CD8-positive, alpha-beta memory T cell (primary cell): ENCODE measurements around the gene TRMU. TPM values are rescaled to one million over a fixed set of nuclear protein-coding genes. Genes with fewer than 3 reads are reported as not detected.

Experiments
- CTCF ChIA-PET: fragments of 350-600 bp; sonication (Branson Sonifier 250); formaldehyde crosslinking; loops from one replicate; lab custom pipeline; 2021; ENCODE audit warnings: antibody characterized with exemption; lab: Charles Lee
- POLR2A ChIA-PET: fragments of 350-600 bp; sonication (Branson Sonifier 250); formaldehyde crosslinking; loops from one replicate; lab custom pipeline; 2021; ENCODE audit warnings: antibody characterized with exemption; lab: Charles Lee
- DNase-seq, 5 donors: peaks; one replicate each; pipeline versions ENCODE4 v3.0.0 to v3.0.0-alpha.2; 2020 to 2022; ENCODE audit warnings: mixed read lengths in 1 of 5
- H3K27ac ChIP-seq: one replicate; pipeline ENCODE4 v1.7.0; 2013; ENCODE audit warnings: low read depth, mild to moderate bottlenecking, low read length, moderate library complexity
- H3K27me3 ChIP-seq: 2 replicates; pipeline ENCODE4 v1.7.0; 2013; ENCODE audit warnings: low read length, mild to moderate bottlenecking; ENCODE audit not compliant: insufficient read depth, poor library complexity, severe bottlenecking
- H3K36me3 ChIP-seq: 2 replicates; pipeline ENCODE4 v1.7.0; 2013; ENCODE audit warnings: mild to moderate bottlenecking, low read length, moderate library complexity; ENCODE audit not compliant: insufficient read depth
- H3K4me1 ChIP-seq: 2 replicates; pipeline ENCODE4 v1.7.0; 2013; ENCODE audit warnings: mild to moderate bottlenecking, low read length, moderate library complexity; ENCODE audit not compliant: insufficient read depth
- H3K4me3 ChIP-seq: 2 replicates; pipeline ENCODE4 v1.7.0; 2013; ENCODE audit warnings: mild to moderate bottlenecking, low read length
- H3K9me3 ChIP-seq: 2 replicates; pipeline ENCODE4 v1.7.0; 2013; ENCODE audit warnings: mild to moderate bottlenecking, low read length
- H3K27ac Mint-ChIP-seq, 8 donors: one replicate each; pipeline ENCODE4 v1.8.0; 2020 to 2021; ENCODE audit warnings: mixed read lengths in 8 of 8, mild to moderate bottlenecking in 6 of 8, inconsistent platforms in 3 of 8, moderate library complexity in 3 of 8
- H3K27me3 Mint-ChIP-seq, 2 donors: one replicate each; pipeline ENCODE4 v1.8.0; 2020 to 2021; ENCODE audit warnings: mixed read lengths in 2 of 2, mild to moderate bottlenecking in 1 of 2, moderate library complexity in 1 of 2
- H3K36me3 Mint-ChIP-seq, 3 donors: one replicate each; pipeline ENCODE4 v1.8.0; 2020 to 2021; ENCODE audit warnings: mixed read lengths in 3 of 3, inconsistent platforms in 1 of 3, mild to moderate bottlenecking in 1 of 3
- H3K4me1 Mint-ChIP-seq, 3 donors: one replicate each; pipeline ENCODE4 v1.8.0; 2020 to 2021; ENCODE audit warnings: mixed read lengths in 3 of 3, inconsistent platforms in 1 of 3, mild to moderate bottlenecking in 1 of 3
- H3K4me3 Mint-ChIP-seq, 7 donors: one replicate each; pipeline ENCODE4 v1.8.0; 2020 to 2021; ENCODE audit warnings: mixed read lengths in 7 of 7, mild to moderate bottlenecking in 6 of 7, moderate library complexity in 4 of 7, inconsistent platforms in 2 of 7
- H3K9me3 Mint-ChIP-seq, 5 donors: one replicate each; pipeline ENCODE4 v1.8.0; 2020 to 2022; ENCODE audit warnings: mixed read lengths in 5 of 5, mild to moderate bottlenecking in 3 of 5, moderate library complexity in 2 of 5, inconsistent platforms in 1 of 5
- polyA plus RNA-seq: library from polyadenylated mRNA; unstranded; fragments of 300-500 nt; fragmentation: Illumina TruSeq; gene quantifications from one replicate; pipeline ENCODE4 v1.2.3, GENCODE V29; 2021
- total RNA-seq, 2 experiments: library from RNA; stranded (reverse); gene quantifications; one replicate each; pipeline ENCODE4 v1.2.3, GENCODE V29; 2021

TRMU gene
- total and polyA plus RNA-seq, 3 experiments from 2014 or later: 13.3 to 69.5 (median 68.9) TPM

GRCh38 chr22:46296257-46297150, 39.0 kb upstream of the TRMU start, which contains the start of gene GTSE1:
GTSE1 (plus strand) TSS chr22:46296870; CDS start chr22:46297401, 531 bp downstream.
- Histone ChIP-seq H3K4me1 (peaks cover 20% of the 10 kb centered on the region), H3K27me3 (no peaks in the 10 kb centered on the region), H3K27ac (peak within 1 kb of the TSS; percentile 90), H3K36me3 (no peaks in the 10 kb centered on the region), H3K4me3 (peak within 1 kb of the TSS; percentile 85), H3K9me3 (no peaks in the 10 kb centered on the region)
- H3K36me3 Mint-ChIP-seq: peaks cover 0 to 12% (median 2%) of the 10 kb centered on the region in 3 donors
- peaks cover 0 to 3% (median 2%) of the 10 kb centered on the region in 5 donors for H3K9me3 Mint-ChIP-seq
- DNase-seq: peak; percentile 95 to 99 (median 96)
- ChIA-PET CTCF (interaction anchor here (0.6 to 2.7 kb wide), 17 partner anchors 10 to 290 kb away, joined by 3 to 30 read pairs (median 3); partner anchors contain the start of gene CDPF1), POLR2A (interaction anchor here (0.6 to 2.4 kb wide), 6 partner anchors 16 to 495 kb away, joined by 3 to 12 read pairs (median 4); partner anchors contain the start of genes CDPF1 and PPARA)
- H3K4me1 Mint-ChIP-seq: peaks cover 23 to 30% (median 29%) of the 10 kb centered on the region in 3 donors
- H3K27ac Mint-ChIP-seq: peak within 1 kb of the TSS; percentile 88 to 100 (median 96)
- peaks cover 0 to 4% of the 10 kb centered on the region in 2 donors for H3K27me3 Mint-ChIP-seq
- peak within 1 kb of the TSS; percentile 83 to 97 (median 88) for H3K4me3 Mint-ChIP-seq

- Histone ChIP-seq H3K27ac (no peak overlapping the region), H3K9me3 (no peaks in the 10 kb centered on the region), H3K4me1 (peaks cover 20% of the 10 kb centered on the region), H3K36me3 (no peaks in the 10 kb centered on the region), H3K27me3 (no peaks in the 10 kb centered on the region), H3K4me3 (peak overlapping the region; percentile 56)
- H3K27ac Mint-ChIP-seq: peak overlapping the region in 6 of 8 donors; percentile 18 to 88 (median 69)
- peaks cover 0 to 9% (median 0%) of the 10 kb centered on the region in 3 donors for H3K36me3 Mint-ChIP-seq
- peak overlapping the region; percentile 79 to 92 (median 84) for H3K4me3 Mint-ChIP-seq
- H3K27me3 Mint-ChIP-seq: peaks cover 0 to 4% of the 10 kb centered on the region in 2 donors
- ChIA-PET CTCF (interaction anchor here (1.4 to 2.7 kb wide), 3 partner anchors 10 to 175 kb away, joined by 3 to 30 read pairs (median 12); partner anchors contain the start of gene CDPF1), POLR2A (interaction anchor here (1.9 to 2.4 kb wide), 2 partner anchors 21 to 47 kb away, joined by 6 to 12 read pairs; partner anchors contain the start of gene CDPF1)
- peaks cover 23 to 30% (median 29%) of the 10 kb centered on the region in 3 donors for H3K4me1 Mint-ChIP-seq
- peaks cover 0 to 2% (median under 1%) of the 10 kb centered on the region in 5 donors for H3K9me3 Mint-ChIP-seq
- no peak for DNase-seq
These were observed 38.2 kb upstream of the TRMU start for GRCh38 chr22:46297151-46297812.

GRCh38 chr22:46299101-46299500, 36.4 kb upstream of the TRMU start:
- H3K27ac ChIP-seq: no peak overlapping the region
- H3K4me1 ChIP-seq: peaks cover 20% of the 10 kb centered on the region
- no peaks in the 10 kb centered on the region for H3K27me3 ChIP-seq
- CTCF ChIA-PET: interaction anchor here (1.1 kb wide), 1 partner anchor 177 kb away, joined by 3 read pairs; no protein-coding TSS in a partner anchor
- no peaks in the 10 kb centered on the region for H3K9me3 ChIP-seq
- H3K4me3 ChIP-seq: no peak overlapping the region
- DNase-seq: no peak
- peak overlapping the region in 2 of 8 donors; percentile 21 to 29 for H3K27ac Mint-ChIP-seq
- POLR2A ChIA-PET: no interaction called here
- peak overlapping the region in 3 of 7 donors; percentile 8 to 26 (median 15) for H3K4me3 Mint-ChIP-seq
- no peaks in the 10 kb centered on the region for H3K9me3 Mint-ChIP-seq
- peaks cover 0 to 6% of the 10 kb centered on the region in 2 donors for H3K27me3 Mint-ChIP-seq
- peaks cover 0 to 2% (median 0%) of the 10 kb centered on the region in 3 donors for H3K36me3 Mint-ChIP-seq
- peaks cover 18 to 29% (median 25%) of the 10 kb centered on the region in 3 donors for H3K4me1 Mint-ChIP-seq
- no peaks in the 10 kb centered on the region for H3K36me3 ChIP-seq

- ChIA-PET POLR2A (no interaction called here), CTCF (interaction anchor here (0.9 kb wide), 1 partner anchor 294 kb away, joined by 3 read pairs; no protein-coding TSS in a partner anchor)
- DNase-seq: no peak
- H3K4me3 ChIP-seq: no peak overlapping the region
- peak overlapping the region in 1 of 7 donors; percentile 6 for H3K4me3 Mint-ChIP-seq
- no peaks in the 10 kb centered on the region for H3K36me3 ChIP-seq
- H3K27me3 Mint-ChIP-seq: peaks cover 0 to 6% of the 10 kb centered on the region in 2 donors
- peaks cover 18% of the 10 kb centered on the region for H3K4me1 ChIP-seq
- H3K36me3 Mint-ChIP-seq: peaks cover 0 to 2% (median 0%) of the 10 kb centered on the region in 3 donors
- H3K9me3 Mint-ChIP-seq: no peaks in the 10 kb centered on the region
- peaks cover 14 to 23% (median 19%) of the 10 kb centered on the region in 3 donors for H3K4me1 Mint-ChIP-seq
- no peaks in the 10 kb centered on the region for H3K27me3 ChIP-seq
- H3K9me3 ChIP-seq: no peaks in the 10 kb centered on the region
- no peak overlapping the region for H3K27ac ChIP-seq
- peak overlapping the region in 1 of 8 donors; percentile 68 for H3K27ac Mint-ChIP-seq
These were observed 35.0 kb upstream of the TRMU start for GRCh38 chr22:46300491-46300890.

- H3K27me3 Mint-ChIP-seq: peaks cover 0 to 4% of the 10 kb centered on the region in 2 donors
- H3K36me3 ChIP-seq: no peaks in the 10 kb centered on the region
- H3K4me3 ChIP-seq: no peak overlapping the region
- no peaks in the 10 kb centered on the region for H3K36me3 Mint-ChIP-seq
- H3K27ac Mint-ChIP-seq: peak overlapping the region in 1 of 8 donors; percentile 52
- ChIA-PET POLR2A (interaction anchor here (0.7 kb wide), 1 partner anchor 795 kb away, joined by 4 read pairs; no protein-coding TSS in a partner anchor), CTCF (no interaction called here)
- H3K9me3 Mint-ChIP-seq: no peaks in the 10 kb centered on the region
- H3K4me1 ChIP-seq: no peaks in the 10 kb centered on the region
- no peak for DNase-seq
- H3K27me3 ChIP-seq: no peaks in the 10 kb centered on the region
- peaks cover 0 to 6% (median 0%) of the 10 kb centered on the region in 3 donors for H3K4me1 Mint-ChIP-seq
- H3K9me3 ChIP-seq: no peaks in the 10 kb centered on the region
- no peak overlapping the region for H3K27ac ChIP-seq
- peak overlapping the region in 1 of 7 donors; percentile 63 for H3K4me3 Mint-ChIP-seq
These were observed 32.1 kb upstream of the TRMU start for GRCh38 chr22:46303347-46303965.

- ChIA-PET CTCF (interaction anchor here (1.1 to 1.8 kb wide), 2 partner anchors 192 to 302 kb away, joined by 3 to 7 read pairs; no protein-coding TSS in a partner anchor), POLR2A (no interaction called here)
- peak overlapping the region in 2 of 8 donors; percentile 5 to 77 for H3K27ac Mint-ChIP-seq
- no peaks in the 10 kb centered on the region for H3K9me3 Mint-ChIP-seq
- peaks cover 0 to 4% of the 10 kb centered on the region in 2 donors for H3K27me3 Mint-ChIP-seq
- no peak overlapping the region for H3K4me3 ChIP-seq
- no peaks in the 10 kb centered on the region for H3K4me1 Mint-ChIP-seq
- no peaks in the 10 kb centered on the region for H3K9me3 ChIP-seq
- H3K27me3 ChIP-seq: no peaks in the 10 kb centered on the region
- no peak overlapping the region for H3K27ac ChIP-seq
- no peaks in the 10 kb centered on the region for H3K36me3 Mint-ChIP-seq
- no peaks in the 10 kb centered on the region for H3K36me3 ChIP-seq
- no peak overlapping the region for H3K4me3 Mint-ChIP-seq
- DNase-seq: no peak
- H3K4me1 ChIP-seq: no peaks in the 10 kb centered on the region
These were observed 27.1 kb upstream of the TRMU start for GRCh38 chr22:46308283-46308988.
